ENCODE results near the gene OGDH. TPM values are rescaled to one million over a fixed set of nuclear protein-coding genes. Genes with fewer than 3 reads are reported as not detected.

OGDH gene
- total and polyA plus RNA-seq, 10 of the 15 experiments (the other 5 are each of a cell fraction or from before 2014, with no cell fraction given), result 4.1 to 103 (median 48.4) TPM

GRCh38 chr7:44748045-44748947 lies 141.9 kb downstream of the OGDH start, which contains the start of gene ZMIZ2 (continued):
- peak; percentile 50 for TF ChIP-seq ZNF687 (IDR thresholded peaks at IDR 0.05)
- TF ChIP-seq CHD4 (IDR thresholded peaks at IDR 0.05), result no peak
- TF ChIP-seq LARP7 (IDR thresholded peaks at IDR 0.05), result peak; percentile 61
- no peak for TF ChIP-seq NFYA (IDR thresholded peaks at IDR 0.05; ENCODE audit: borderline replicate concordance, low read depth, low read length)
- TF ChIP-seq IKZF2 (IDR thresholded peaks at IDR 0.05), result peak in 1 of 2 experiments; percentile 42; a peak in 1 of 4 replicates
- no peak for TF ChIP-seq ETV6 (conservative IDR thresholded peaks at IDR 0.05 in 1 of 2, IDR thresholded peaks at IDR 0.05 in 1 of 2; ENCODE audit: borderline replicate concordance in 1 of 2, low read depth in 1 of 2)
- no peak for TF ChIP-seq NFYB (IDR thresholded peaks at IDR 0.05; ENCODE audit: insufficient read depth, low read depth, low read length)
- TF ChIP-seq RAD51 (IDR thresholded peaks at IDR 0.05), result no peak
- TF ChIP-seq SRF (IDR thresholded peaks at IDR 0.05; ENCODE audit: low read depth in 2 of 2, low read length in 2 of 2), result peak; percentile 71 to 98
- TF ChIP-seq E4F1 (IDR thresholded peaks at IDR 0.05; ENCODE audit: borderline replicate concordance, partially characterized antibody), result no peak
- TF ChIP-seq BCL3 (IDR thresholded peaks at IDR 0.05; ENCODE audit: borderline replicate concordance, insufficient read depth, low read depth, low read length, poor library complexity, severe bottlenecking), result no peak
- TF ChIP-seq CBX5 (IDR thresholded peaks at IDR 0.05; ENCODE audit: low read depth), result no peak
- TF ChIP-seq NR2C2 (IDR thresholded peaks at IDR 0.05; ENCODE audit: borderline replicate concordance, control insufficient read depth, insufficient read length, low read depth), result peak; percentile 64
- peak; percentile 94; the same call in 1 of the 2 replicates for TF ChIP-seq ASH2L (IDR thresholded peaks at IDR 0.05; ENCODE audit: borderline replicate concordance, low read depth)
- TF ChIP-seq NFIC (IDR thresholded peaks at IDR 0.05; ENCODE audit: low read depth, low read length), result no peak
- peak; percentile 51; the same call in 1 of the 2 replicates for TF ChIP-seq IKZF1 (conservative IDR thresholded peaks at IDR 0.05)
- no peak for TF ChIP-seq MTA2 (IDR thresholded peaks at IDR 0.05; ENCODE audit: low read depth)
- peak; percentile 57; the same call in 1 of the 2 replicates for TF ChIP-seq ZNF24 (IDR thresholded peaks at IDR 0.05)
- TF ChIP-seq SREBF1 (IDR thresholded peaks at IDR 0.05; ENCODE audit: low read length), result no peak
- TF ChIP-seq HCFC1 (IDR thresholded peaks at IDR 0.05; ENCODE audit: low read length), result peak; percentile 60; the same call in 1 of the 2 replicates
- peak; percentile 62; the same call in 1 of the 2 replicates for TF ChIP-seq POLR2A (IDR thresholded peaks at IDR 0.05; ENCODE audit: low read depth, low read length)
- peak in 1 of 2 experiments; percentile 45; a peak in 2 of 4 replicates for TF ChIP-seq BHLHE40 (IDR thresholded peaks at IDR 0.05; ENCODE audit: borderline replicate concordance in 1 of 2, low read depth in 2 of 2, low read length in 1 of 2)
